ENCODE measurements around the gene DYSF.

DYSF gene

DNA sequence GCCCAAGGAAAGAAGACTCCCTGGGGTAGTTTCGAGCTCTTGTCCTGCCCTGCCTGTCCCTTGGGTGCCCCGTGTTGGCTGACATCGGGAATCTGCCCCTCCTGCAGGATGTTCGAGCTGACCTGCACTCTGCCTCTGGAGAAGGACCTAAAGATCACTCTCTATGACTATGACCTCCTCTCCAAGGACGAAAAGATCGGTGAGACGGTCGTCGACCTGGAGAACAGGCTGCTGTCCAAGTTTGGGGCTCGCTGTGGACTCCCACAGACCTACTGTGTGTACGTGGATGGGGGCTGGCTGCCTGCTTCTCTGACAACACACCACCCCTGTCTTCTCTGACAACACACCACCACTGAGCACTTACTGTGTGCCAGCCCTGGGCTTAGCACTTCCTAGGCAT, 210.8 kb downstream of the DYSF start:
- Histone ChIP-seq H3K4me1 (ENCODE audit: low read length) (no peaks in the 10 kb centered on the region), H3K27ac (ENCODE audit: low read length) (no peak overlapping the region), H3K4me2 (ENCODE audit: low read length) (no peak overlapping the region), H3K27me3 (ENCODE audit: low read depth, low read length) (no peaks in the 10 kb centered on the region), H2AFZ (ENCODE audit: low read depth, low read length) (no peak overlapping the region), H3K9me3 (ENCODE audit: insufficient read depth, low read length) (no peaks in the 10 kb centered on the region), H3K36me3 (replicated peaks; ENCODE audit: low read depth, low read length) (no peaks in the 10 kb centered on the region), H3K9ac (ENCODE audit: low read length) (no peak overlapping the region), H4K20me1 (ENCODE audit: insufficient read depth, low read length) (no peaks in the 10 kb centered on the region), H3K79me2 (ENCODE audit: low read length) (no peaks in the 10 kb centered on the region), H3K4me3 (ENCODE audit: low read length) (no peak overlapping the region)
- TF ChIP-seq CTCF (IDR thresholded peaks at IDR 0.05; ENCODE audit: low read depth, low read length): no peak

- Histone ChIP-seq H3K27me3 (ENCODE audit: low read depth, low read length) (no peaks in the 10 kb centered on the region), H3K4me3 (ENCODE audit: low read length) (no peak overlapping the region), H3K4me1 (ENCODE audit: low read length) (no peaks in the 10 kb centered on the region), H3K79me2 (ENCODE audit: low read length) (no peaks in the 10 kb centered on the region), H3K27ac (ENCODE audit: low read length) (no peak overlapping the region), H3K9ac (ENCODE audit: low read length) (no peak overlapping the region), H3K36me3 (replicated peaks; ENCODE audit: low read depth, low read length) (no peaks in the 10 kb centered on the region), H3K9me3 (ENCODE audit: insufficient read depth, low read length) (no peaks in the 10 kb centered on the region), H4K20me1 (ENCODE audit: insufficient read depth, low read length) (no peaks in the 10 kb centered on the region), H2AFZ (ENCODE audit: low read depth, low read length) (no peak overlapping the region), H3K4me2 (ENCODE audit: low read length) (no peak overlapping the region)
- no peak for TF ChIP-seq CTCF (IDR thresholded peaks at IDR 0.05; ENCODE audit: low read depth, low read length)
- TF ChIP-seq EZH2phosphoT487 (IDR thresholded peaks at IDR 0.05; ENCODE audit: low read depth): no peak
These were observed 212.1 kb downstream of the DYSF start for GRCh38 chr2:71665168-71666093.

- Histone ChIP-seq H3K79me2 (ENCODE audit: low read length) (no peaks in the 10 kb centered on the region), H3K9ac (ENCODE audit: low read length) (no peak overlapping the region), H3K27ac (ENCODE audit: low read length) (no peak overlapping the region), H3K27me3 (ENCODE audit: low read depth, low read length) (no peaks in the 10 kb centered on the region), H4K20me1 (ENCODE audit: insufficient read depth, low read length) (no peaks in the 10 kb centered on the region), H3K4me3 (ENCODE audit: low read length) (no peak overlapping the region), H3K4me1 (ENCODE audit: low read length) (no peaks in the 10 kb centered on the region), H3K36me3 (replicated peaks; ENCODE audit: low read depth, low read length) (no peaks in the 10 kb centered on the region), H3K4me2 (ENCODE audit: low read length) (no peak overlapping the region), H3K9me3 (ENCODE audit: insufficient read depth, low read length) (no peaks in the 10 kb centered on the region), H2AFZ (ENCODE audit: low read depth, low read length) (no peak overlapping the region)
- TF ChIP-seq CTCF (IDR thresholded peaks at IDR 0.05; ENCODE audit: low read depth, low read length) (no peak), EZH2phosphoT487 (IDR thresholded peaks at IDR 0.05; ENCODE audit: low read depth) (no peak)
These were observed 212.7 kb downstream of the DYSF start for GRCh38 chr2:71666094-71666474.

- H4K20me1 ChIP-seq (ENCODE audit: insufficient read depth, low read length): no peaks in the 10 kb centered on the region
- no peak overlapping the region for H3K9ac ChIP-seq (ENCODE audit: low read length)
- H2AFZ ChIP-seq (ENCODE audit: low read depth, low read length): no peak overlapping the region
- H3K4me3 ChIP-seq (ENCODE audit: low read length): no peak overlapping the region
- no peaks in the 10 kb centered on the region for H3K9me3 ChIP-seq (ENCODE audit: insufficient read depth, low read length)
- no peaks in the 10 kb centered on the region for H3K79me2 ChIP-seq (ENCODE audit: low read length)
- H3K27me3 ChIP-seq (ENCODE audit: low read depth, low read length): no peaks in the 10 kb centered on the region
- H3K36me3 ChIP-seq (replicated peaks; ENCODE audit: low read depth, low read length): no peaks in the 10 kb centered on the region
- no peaks in the 10 kb centered on the region for H3K4me1 ChIP-seq (ENCODE audit: low read length)
- H3K27ac ChIP-seq (ENCODE audit: low read length): no peak overlapping the region
- H3K4me2 ChIP-seq (ENCODE audit: low read length): no peak overlapping the region
- TF ChIP-seq EZH2phosphoT487 (IDR thresholded peaks at IDR 0.05; ENCODE audit: low read depth) (no peak), CTCF (IDR thresholded peaks at IDR 0.05; ENCODE audit: low read depth, low read length) (no peak)
These were observed 214.2 kb downstream of the DYSF start for GRCh38 chr2:71667256-71668182.
